ENCODE results near the gene STK16.

GRCh38 chr2:219244789-219245147, 511 bp upstream of the STK16 start:
- TF ChIP-seq CTCF (IDR thresholded peaks at IDR 0.05 in 8 of 11, conservative IDR thresholded peaks at IDR 0.05 in 3 of 11) (no peak), POLR2A (IDR thresholded peaks at IDR 0.05) (no peak), POLR2AphosphoS5 (IDR thresholded peaks at IDR 0.05) (no peak)
